Trophoblast cell (in vitro differentiated cells and primary cell): Measurements from ENCODE around the gene VPS33B.

Experiments
- DNase-seq, 2 donors: peaks; one replicate each; pipeline ENCODE4 v3.0.0-alpha.2; 2016
- H2AFZ ChIP-seq: 2 replicates; pipeline ENCODE4 v1.6.1; 2013; ENCODE audit warnings: low read length, moderate library complexity, mild to moderate bottlenecking; ENCODE audit not compliant: insufficient read depth, poor library complexity
- H2AK5ac ChIP-seq: 2 replicates; pipeline ENCODE4 v1.6.1; 2013; ENCODE audit warnings: mild to moderate bottlenecking, low read length
- H2BK120ac ChIP-seq: 2 replicates; pipeline ENCODE4 v1.6.1; 2013; ENCODE audit warnings: low read length, mild to moderate bottlenecking, moderate library complexity; ENCODE audit not compliant: insufficient read depth, poor library complexity
- H2BK12ac ChIP-seq: 2 replicates; pipeline ENCODE4 v1.6.1; 2013; ENCODE audit warnings: mild to moderate bottlenecking, low read length, moderate library complexity
- H2BK5ac ChIP-seq: 2 replicates; pipeline ENCODE4 v1.6.1; 2013; ENCODE audit warnings: low read length, low read depth, moderate library complexity, mild to moderate bottlenecking; ENCODE audit not compliant: poor library complexity
- H3K14ac ChIP-seq: 2 replicates; pipeline ENCODE4 v1.6.1; 2013; ENCODE audit warnings: mild to moderate bottlenecking, low read length
- H3K18ac ChIP-seq: 2 replicates; pipeline ENCODE4 v1.6.1; 2013; ENCODE audit warnings: mild to moderate bottlenecking, low read length
- H3K23ac ChIP-seq: 2 replicates; pipeline ENCODE4 v1.6.1; 2013; ENCODE audit warnings: low read length
- H3K27ac ChIP-seq: 2 replicates; pipeline ENCODE4 v1.5.1; 2013; ENCODE audit warnings: low read depth, mild to moderate bottlenecking, inconsistent platforms, low read length, moderate library complexity
- H3K27me3 ChIP-seq: 2 replicates; pipeline ENCODE4 v1.6.1; 2013; ENCODE audit warnings: inconsistent platforms, mild to moderate bottlenecking, low read length, moderate library complexity; ENCODE audit not compliant: insufficient read depth
- H3K36me3 ChIP-seq, 2 experiments: 1 replicate in 1 of 2; 2 replicates in 1 of 2; pipeline ENCODE4 v1.6.1; 2013; ENCODE audit warnings: low read length in 2 of 2, mild to moderate bottlenecking in 2 of 2, moderate library complexity in 1 of 2; ENCODE audit not compliant: insufficient read depth in 2 of 2, control insufficient read depth in 1 of 2
- H3K4ac ChIP-seq: 2 replicates; pipeline ENCODE4 v1.6.1; 2013; ENCODE audit warnings: low read depth, mild to moderate bottlenecking, low read length, moderate library complexity
- H3K4me1 ChIP-seq, 2 experiments: 1 replicate in 1 of 2; 2 replicates in 1 of 2; pipeline ENCODE4 v1.6.1; 2013; ENCODE audit warnings: low read length in 2 of 2, mild to moderate bottlenecking in 2 of 2, moderate library complexity in 1 of 2; ENCODE audit not compliant: insufficient read depth in 2 of 2, control insufficient read depth in 1 of 2
- H3K4me2 ChIP-seq: 2 replicates; pipeline ENCODE4 v1.6.1; 2013; ENCODE audit warnings: inconsistent platforms, mild to moderate bottlenecking, low read length, moderate library complexity
- H3K4me3 ChIP-seq: 2 replicates; pipeline ENCODE4 v1.5.1; 2013; ENCODE audit warnings: mild to moderate bottlenecking, low read depth, low read length, inconsistent platforms
- H3K79me1 ChIP-seq: one replicate; pipeline ENCODE4 v1.6.1; 2013; ENCODE audit warnings: low read length
- H3K79me2 ChIP-seq: 2 replicates; pipeline ENCODE4 v1.6.1; 2013; ENCODE audit warnings: low read length, mild to moderate bottlenecking; ENCODE audit not compliant: control insufficient read depth, insufficient read depth, poor library complexity
- H3K9ac ChIP-seq: 2 replicates; pipeline ENCODE4 v1.6.1; 2013; ENCODE audit warnings: mild to moderate bottlenecking, low read length
- H3K9me3 ChIP-seq: 2 replicates; pipeline ENCODE4 v1.6.1; 2013; ENCODE audit warnings: low read depth, mild to moderate bottlenecking, control low read depth, inconsistent platforms, low read length; ENCODE audit not compliant: insufficient read depth
- H4K12ac ChIP-seq: 2 replicates; pipeline ENCODE4 v1.6.1; 2013; ENCODE audit warnings: low read depth, mild to moderate bottlenecking, low read length, moderate library complexity
- H4K8ac ChIP-seq: 2 replicates; pipeline ENCODE4 v1.6.1; 2013; ENCODE audit warnings: low read depth, mild to moderate bottlenecking, low read length, moderate library complexity
- H4K91ac ChIP-seq: one replicate; pipeline ENCODE4 v1.6.1; 2013; ENCODE audit warnings: low read depth, mild to moderate bottlenecking, low read length, moderate library complexity
- WGBS: extraction: QIAGEN DNeasy Blood & Tissue Kit; methylation state at CpG from one replicate; pipeline ENCODE4 v1.1.7; 2013; ENCODE audit warnings: missing lambda C conversion rate; ENCODE audit not compliant: insufficient read length, insufficient coverage; ENCODE audit errors: extremely low coverage; 5-methylcytosine and 5-hydroxymethylcytosine counted together

The VPS33B gene

DNA sequence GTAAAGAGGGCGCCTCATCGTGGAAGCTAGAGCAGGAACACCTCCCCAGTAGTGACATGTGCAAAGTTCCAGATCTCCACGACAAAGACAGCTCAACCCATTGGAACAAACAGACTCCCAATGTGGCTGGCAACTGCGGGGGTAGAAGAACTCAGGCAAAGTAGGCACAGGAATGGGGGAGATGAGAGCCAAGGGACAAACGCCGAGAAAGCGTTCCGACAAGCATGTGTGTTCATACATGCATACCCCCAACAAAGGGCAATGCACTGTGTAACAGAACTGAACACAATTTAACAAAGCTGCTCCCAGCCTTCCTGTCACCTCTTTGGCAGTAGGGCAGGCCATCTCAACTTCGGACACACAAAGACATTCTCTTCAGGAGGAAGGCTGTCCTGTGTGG is 56.1 kb downstream of the VPS33B start:
- Histone ChIP-seq H3K9me3 (peaks cover 4% of the 10 kb centered on the region), H3K27me3 (no peaks in the 10 kb centered on the region), H2BK5ac (no peak overlapping the region), H4K91ac (no peak overlapping the region), H3K9ac (no peak overlapping the region), H3K27ac (no peak overlapping the region), H3K4ac (no peak overlapping the region), H2AK5ac (no peak overlapping the region), H4K8ac (no peak overlapping the region), H3K36me3 (peaks cover 34 to 57% of the 10 kb centered on the region in 2 experiments), H2BK12ac (no peak overlapping the region), H3K4me3 (no peak overlapping the region), H3K4me1 (no peaks in the 10 kb centered on the region), H3K14ac (no peak overlapping the region), H3K18ac (no peak overlapping the region), H2AFZ (no peak overlapping the region), H3K79me1 (no peaks in the 10 kb centered on the region), H3K79me2 (no peaks in the 10 kb centered on the region), H3K4me2 (no peak overlapping the region), H4K12ac (no peak overlapping the region), H2BK120ac (no peak overlapping the region), H3K23ac (no peak overlapping the region)
- no peak for DNase-seq
- no CpG with 5 or more reads among the region's 9 CpGs for WGBS

DNA sequence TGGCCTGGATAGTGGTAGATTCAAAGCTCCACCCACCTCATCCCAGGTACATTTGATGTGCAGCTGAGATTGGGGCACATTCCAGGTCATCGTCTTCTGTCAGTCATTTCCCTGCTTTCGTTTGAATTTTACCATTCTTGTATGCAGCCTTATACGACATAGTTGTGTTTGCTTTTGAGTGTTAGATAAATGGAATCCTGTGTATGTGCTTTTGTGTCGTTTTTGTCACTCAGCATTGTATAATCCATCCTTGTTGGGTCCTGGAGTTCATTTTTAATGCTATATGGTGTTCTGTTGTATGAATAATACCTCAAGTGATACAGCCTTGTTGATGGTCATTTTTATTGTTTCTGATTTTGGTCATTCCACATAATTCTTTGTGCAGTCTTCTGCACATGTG is 60.4 kb downstream of the VPS33B start:
- H3K9me3 ChIP-seq = peaks cover 4% of the 10 kb centered on the region
- H4K91ac ChIP-seq = no peak overlapping the region
- H3K4me2 ChIP-seq = no peak overlapping the region
- peaks cover 18 to 33% of the 10 kb centered on the region in 2 experiments for H3K36me3 ChIP-seq
- peaks cover 2% of the 10 kb centered on the region for H3K79me2 ChIP-seq
- no peak overlapping the region for H2AFZ ChIP-seq
- no peak overlapping the region for H3K23ac ChIP-seq
- H3K4me3 ChIP-seq = no peak overlapping the region
- no peak overlapping the region for H3K14ac ChIP-seq
- no peak overlapping the region for H3K9ac ChIP-seq
- no peak overlapping the region for H2BK5ac ChIP-seq
- WGBS = no CpG with 5 or more reads among the region's 4 CpGs
- peaks cover 2% of the 10 kb centered on the region for H3K79me1 ChIP-seq
- H2AK5ac ChIP-seq = no peak overlapping the region
- no peaks in the 10 kb centered on the region for H3K27me3 ChIP-seq
- H3K4me1 ChIP-seq = peaks cover 5% of the 10 kb centered on the region in 2 experiments
- H3K18ac ChIP-seq = no peak overlapping the region
- no peak overlapping the region for H2BK12ac ChIP-seq
- H3K4ac ChIP-seq = no peak overlapping the region
- no peak overlapping the region for H2BK120ac ChIP-seq
- no peak overlapping the region for H4K12ac ChIP-seq
- DNase-seq = no peak
- H4K8ac ChIP-seq = no peak overlapping the region
- H3K27ac ChIP-seq = no peak overlapping the region

DNA sequence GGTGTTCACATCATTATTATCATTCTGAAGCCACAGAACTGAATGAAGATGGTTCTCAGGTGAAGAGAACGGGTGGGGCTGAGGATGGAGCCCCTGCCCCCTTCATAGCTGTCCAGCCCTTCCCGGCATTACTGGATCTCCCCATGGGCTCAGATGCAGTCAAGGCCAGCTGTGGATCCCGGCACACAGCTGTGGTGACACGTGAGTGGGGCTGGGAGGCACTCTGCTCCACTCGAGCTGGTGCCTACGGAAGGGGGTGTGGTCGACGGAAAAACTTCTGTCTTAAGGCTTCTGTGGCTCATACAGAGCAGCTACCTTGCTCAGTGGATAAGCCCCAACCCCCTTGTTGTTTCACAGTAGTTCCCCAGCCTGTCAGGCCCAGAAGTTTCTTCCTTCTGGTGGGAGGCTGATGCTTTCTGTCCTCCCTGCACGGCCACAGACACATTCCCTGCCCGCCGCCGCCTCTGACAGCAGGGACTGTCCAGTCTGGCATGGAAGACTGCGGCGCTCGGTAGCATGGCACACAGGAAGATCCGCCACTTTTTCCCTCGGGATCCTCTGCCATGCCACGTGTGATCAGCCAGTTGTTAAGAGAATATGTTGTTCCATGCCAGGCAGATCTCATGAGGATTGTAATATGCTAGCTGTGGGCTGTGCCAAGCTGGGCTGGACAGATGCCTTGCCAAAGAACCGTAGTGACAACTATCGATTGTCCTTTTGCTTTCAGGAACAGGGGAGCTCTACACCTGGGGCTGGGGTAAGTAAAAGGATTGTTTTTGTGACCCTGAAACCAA is 61.9 kb downstream of the VPS33B start:
- Histone ChIP-seq H2BK120ac (no peak overlapping the region), H3K4me1 (peaks cover 8 to 9% of the 10 kb centered on the region in 2 experiments), H3K4ac (no peak overlapping the region), H4K91ac (no peak overlapping the region), H3K14ac (no peak overlapping the region), H3K27ac (no peak overlapping the region), H3K27me3 (no peaks in the 10 kb centered on the region), H3K9me3 (peaks cover 2% of the 10 kb centered on the region), H4K8ac (no peak overlapping the region), H3K79me1 (peaks cover 3% of the 10 kb centered on the region), H3K4me3 (no peak overlapping the region), H2AK5ac (no peak overlapping the region), H4K12ac (no peak overlapping the region), H2BK12ac (no peak overlapping the region), H3K18ac (no peak overlapping the region), H3K4me2 (no peak overlapping the region), H3K79me2 (peaks cover 2% of the 10 kb centered on the region), H3K23ac (no peak overlapping the region), H3K9ac (no peak overlapping the region), H2AFZ (no peak overlapping the region), H2BK5ac (no peak overlapping the region), H3K36me3 (peaks cover 12 to 23% of the 10 kb centered on the region in 2 experiments)
- no peak for DNase-seq
- WGBS = no CpG with 5 or more reads among the region's 20 CpGs

DNA sequence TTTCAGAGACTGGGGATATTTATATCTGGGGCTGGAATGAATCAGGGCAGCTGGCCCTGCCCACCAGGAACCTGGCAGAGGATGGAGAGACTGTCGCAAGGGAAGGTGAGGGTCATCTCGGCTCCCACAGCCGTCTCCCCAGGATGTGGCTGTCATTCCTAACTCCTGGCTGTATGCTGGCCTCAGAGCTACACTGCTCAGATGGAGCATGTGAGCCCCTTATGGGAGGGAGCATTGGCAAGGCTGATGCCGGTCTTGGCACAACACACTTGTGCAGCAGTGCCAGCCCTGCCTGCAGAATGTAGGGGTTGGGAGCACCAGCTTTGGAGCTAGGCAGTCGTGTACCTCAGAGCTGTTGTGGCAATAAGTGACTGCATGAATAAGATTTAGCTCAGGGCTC is 62.5 kb downstream of the VPS33B start:
- no peak overlapping the region for H3K9ac ChIP-seq
- H3K27ac ChIP-seq = no peak overlapping the region
- no peak overlapping the region for H2BK12ac ChIP-seq
- H3K79me1 ChIP-seq = peaks cover 5% of the 10 kb centered on the region
- WGBS = no CpG with 5 or more reads among the region's 5 CpGs
- H2BK120ac ChIP-seq = no peak overlapping the region
- peaks cover 4% of the 10 kb centered on the region for H3K79me2 ChIP-seq
- H4K91ac ChIP-seq = no peak overlapping the region
- no peak overlapping the region for H2BK5ac ChIP-seq
- no peak overlapping the region for H4K8ac ChIP-seq
- peaks cover 9 to 20% of the 10 kb centered on the region in 2 experiments for H3K36me3 ChIP-seq
- H3K23ac ChIP-seq = no peak overlapping the region
- H3K9me3 ChIP-seq = peaks cover 2% of the 10 kb centered on the region
- no peak overlapping the region for H3K4ac ChIP-seq
- H3K27me3 ChIP-seq = no peaks in the 10 kb centered on the region
- H3K14ac ChIP-seq = no peak overlapping the region
- H4K12ac ChIP-seq = no peak overlapping the region
- H3K18ac ChIP-seq = no peak overlapping the region
- no peak overlapping the region for H3K4me3 ChIP-seq
- no peak for DNase-seq
- no peak overlapping the region for H2AFZ ChIP-seq
- no peak overlapping the region for H3K4me2 ChIP-seq
- H2AK5ac ChIP-seq = no peak overlapping the region
- peaks cover 8 to 9% of the 10 kb centered on the region in 2 experiments for H3K4me1 ChIP-seq
